ENCODE results near the gene ARID4B.

ARID4B gene

GRCh38 chr1:235329139-235329902 lies 1.3 kb upstream of the ARID4B start (continued):
- TF ChIP-seq ZBTB10 (tag by site-specific recombination; IDR thresholded peaks at IDR 0.05): no peak
- TF ChIP-seq ZNF677 (tag by site-specific recombination; IDR thresholded peaks at IDR 0.05): no peak
- no peak for TF ChIP-seq ZFHX2 (tag by site-specific recombination; conservative IDR thresholded peaks at IDR 0.05)
- TF ChIP-seq ZNF621 (tag by site-specific recombination; IDR thresholded peaks at IDR 0.05): no peak

GRCh38 chr1:235328271-235329138 lies 526 bp upstream of the ARID4B start, which contains the start of gene GGPS1:
TSS of gene GGPS1 (plus strand) at chr1:235328570. CDS start at chr1:235335265, 6,695 bp downstream.
- Histone ChIP-seq H3K36me3 (ENCODE audit: control insufficient read depth in 2 of 2, insufficient read depth in 1 of 2, low read length in 2 of 2) (peaks cover 9 to 10% of the 10 kb centered on the region in 2 experiments), H3K27ac (ENCODE audit: extremely low read depth, low read depth, low read length) (peak within 1 kb of the TSS; percentile 95)
- CTCF ChIA-PET: interaction anchor here (0.6 to 4.5 kb wide), 6 partner anchors 68 to 864 kb away, joined by 3 to 42 read pairs (median 4); no protein-coding TSS in a partner anchor
- TF ChIP-seq TCF7L2 (IDR thresholded peaks at IDR 0.05; ENCODE audit: borderline replicate concordance, low read depth, low read length): 0 out of 2 replicates have a peak, but pooled peaks have one; percentile 7
- peak; percentile 96 for TF ChIP-seq ZNF2 (tag by site-specific recombination; IDR thresholded peaks at IDR 0.05)
- peak; percentile 8; the same call in 1 of the 2 replicates for TF ChIP-seq ZBTB17 (tag by site-specific recombination; IDR thresholded peaks at IDR 0.05)
- peak; percentile 95 for TF ChIP-seq ZBTB48 (tag by site-specific recombination; IDR thresholded peaks at IDR 0.05)
- peak; percentile 20; the same call in 1 of the 2 replicates for TF ChIP-seq ZNF18 (tag by site-specific recombination; IDR thresholded peaks at IDR 0.05)
- TF ChIP-seq INSM2 (tag by site-specific recombination; IDR thresholded peaks at IDR 0.05): peak; percentile 63
- TF ChIP-seq ZNF341 (tag by site-specific recombination; IDR thresholded peaks at IDR 0.05; ENCODE audit: low read depth): peak; percentile 98
- peak; percentile 51 for TF ChIP-seq OVOL3 (tag by site-specific recombination; IDR thresholded peaks at IDR 0.05)
- TF ChIP-seq ZNF133 (tag by site-specific recombination; IDR thresholded peaks at IDR 0.05): no peak
- TF ChIP-seq SALL2 (tag by site-specific recombination; IDR thresholded peaks at IDR 0.05; ENCODE audit: borderline replicate concordance): no peak
- peak; percentile 87 for TF ChIP-seq ZNF513 (tag by site-specific recombination; IDR thresholded peaks at IDR 0.05)
- TF ChIP-seq KLF7 (tag by site-specific recombination; IDR thresholded peaks at IDR 0.05; ENCODE audit: borderline replicate concordance): no peak; the same call in 1 of the 2 replicates
- TF ChIP-seq SCRT1 (tag by site-specific recombination; IDR thresholded peaks at IDR 0.05; ENCODE audit: borderline replicate concordance): no peak
- TF ChIP-seq REST (tag by site-specific recombination; IDR thresholded peaks at IDR 0.05): peak; percentile 16; the same call in 1 of the 2 replicates
- TF ChIP-seq ZNF654 (tag by site-specific recombination; IDR thresholded peaks at IDR 0.05; ENCODE audit: low read depth): no peak
- no peak for TF ChIP-seq GFI1B (tag by site-specific recombination; IDR thresholded peaks at IDR 0.05)
- peak; percentile 80 for TF ChIP-seq KLF9 (tag by site-specific recombination; IDR thresholded peaks at IDR 0.05; ENCODE audit: low read depth)

More at GRCh38 chr1:235328271-235329138, 526 bp upstream of the ARID4B start, which contains the start of gene GGPS1:
- no peaks in the 10 kb centered on the region for H3K9me3 ChIP-seq (ENCODE audit: control insufficient read depth, insufficient read depth, low read depth, low read length)
- peaks cover 38% of the 10 kb centered on the region for H3K4me1 ChIP-seq (ENCODE audit: control insufficient read depth, insufficient read depth, low read length)
- peak within 1 kb of the TSS; percentile 97 for H3K4me3 ChIP-seq (ENCODE audit: low read depth, low read length)
- POLR2A ChIA-PET: interaction anchor here (0.5 to 3.0 kb wide), 30 partner anchors 8 to 643 kb away, joined by 3 to 17 read pairs (median 5); partner anchors contain the start of genes B3GALNT2, RBM34 and TBCE
